OCI-LY1 (cell line): ENCODE measurements around the gene CPOX.

Experiments used
- H2AFZ ChIP-seq: fragments of 200-600 bp; sonication (generic), shearing (Covaris generic); 2 replicates; pipeline ENCODE4 v1.6.0; 2014; ENCODE audit warnings: antibody characterized with exemption, mild to moderate bottlenecking, low read length
- H3F3A ChIP-seq: fragments of 200-600 bp; sonication (generic), shearing (Covaris generic); 2 replicates; pipeline ENCODE4 v1.6.0; 2014; ENCODE audit warnings: mild to moderate bottlenecking, antibody characterized with exemption, low read length, moderate library complexity; ENCODE audit not compliant: insufficient read depth
- H3K27ac ChIP-seq: fragments of 200-600 bp; sonication (generic); 2 replicates; pipeline ENCODE4 v1.5.1; 2014; ENCODE audit warnings: low read length, mixed run types, mild to moderate bottlenecking, low read depth; ENCODE audit not compliant: poor library complexity, severe bottlenecking
- H3K27me3 ChIP-seq: fragments of 200-600 bp; sonication (generic); 2 replicates; pipeline ENCODE4 v1.6.0; 2014; ENCODE audit warnings: antibody characterized with exemption, mild to moderate bottlenecking, low read length, moderate library complexity; ENCODE audit not compliant: insufficient read depth
- H3K36me3 ChIP-seq: fragments of 200-600 bp; sonication (generic); 2 replicates; pipeline ENCODE4 v1.6.1; 2014; ENCODE audit warnings: mild to moderate bottlenecking, antibody characterized with exemption, low read length, moderate library complexity, mixed read lengths; ENCODE audit not compliant: insufficient read depth
- H3K4me1 ChIP-seq: fragments of 200-600 bp; sonication (generic); 2 replicates; pipeline ENCODE4 v1.5.1; 2014; ENCODE audit warnings: mild to moderate bottlenecking, low read length, moderate library complexity; ENCODE audit not compliant: insufficient read depth, severe bottlenecking
- H3K4me2 ChIP-seq: fragments of 200-600 bp; sonication (generic), shearing (Covaris generic); 2 replicates; pipeline ENCODE4 v1.6.1; 2014; ENCODE audit warnings: low read length
- H3K4me3 ChIP-seq: fragments of 200-600 bp; sonication (generic); 2 replicates; pipeline ENCODE4 v1.5.1; 2014; ENCODE audit warnings: low read length, low read depth, mild to moderate bottlenecking, mixed read lengths; ENCODE audit not compliant: poor library complexity, severe bottlenecking
- H3K79me2 ChIP-seq: fragments of 200-600 bp; shearing (Covaris generic); 2 replicates; pipeline ENCODE4 v1.6.1; 2016; ENCODE audit warnings: mixed run types, low read length, mixed read lengths; ENCODE audit not compliant: insufficient read depth
- H3K9ac ChIP-seq: fragments of 200-600 bp; sonication (generic), shearing (Covaris generic); 2 replicates; pipeline ENCODE4 v1.6.1; 2014; ENCODE audit warnings: mild to moderate bottlenecking, low read length, mixed read lengths
- H3K9me2 ChIP-seq: fragments of 200-600 bp; sonication (generic), shearing (Covaris generic); 2 replicates; pipeline ENCODE4 v1.6.1; 2014; ENCODE audit warnings: low read depth, mild to moderate bottlenecking, low read length, mixed read lengths
- H3K9me3 ChIP-seq: fragments of 200-600 bp; shearing (Covaris generic); 2 replicates; pipeline ENCODE4 v1.6.1; 2014; ENCODE audit warnings: low read length, mixed read lengths
- H4K20me1 ChIP-seq: fragments of 200-600 bp; sonication (generic), shearing (Covaris generic); 2 replicates; pipeline ENCODE4 v1.6.0; 2016; ENCODE audit warnings: mild to moderate bottlenecking, low read length; ENCODE audit not compliant: insufficient read depth
- EZH2 ChIP-seq: fragments of 200-600 bp; sonication (generic), shearing (Covaris generic); IDR thresholded peaks from 2 replicates; pipeline ENCODE4 v1.8.0; 2017; ENCODE audit warnings: borderline replicate concordance, mixed run types, mild to moderate bottlenecking, antibody characterized with exemption, low read length, moderate library complexity, mixed read lengths
- TF ChIP-seq, protein P1 (sequence below): fragments of 200-600 bp; sonication (generic), shearing (Covaris generic); IDR thresholded peaks from 2 replicates; pipeline ENCODE4 v1.5.1; 2017; ENCODE audit warnings: mild to moderate bottlenecking, antibody characterized with exemption, low read length, moderate library complexity, mixed read lengths

Gene CPOX

DNA sequence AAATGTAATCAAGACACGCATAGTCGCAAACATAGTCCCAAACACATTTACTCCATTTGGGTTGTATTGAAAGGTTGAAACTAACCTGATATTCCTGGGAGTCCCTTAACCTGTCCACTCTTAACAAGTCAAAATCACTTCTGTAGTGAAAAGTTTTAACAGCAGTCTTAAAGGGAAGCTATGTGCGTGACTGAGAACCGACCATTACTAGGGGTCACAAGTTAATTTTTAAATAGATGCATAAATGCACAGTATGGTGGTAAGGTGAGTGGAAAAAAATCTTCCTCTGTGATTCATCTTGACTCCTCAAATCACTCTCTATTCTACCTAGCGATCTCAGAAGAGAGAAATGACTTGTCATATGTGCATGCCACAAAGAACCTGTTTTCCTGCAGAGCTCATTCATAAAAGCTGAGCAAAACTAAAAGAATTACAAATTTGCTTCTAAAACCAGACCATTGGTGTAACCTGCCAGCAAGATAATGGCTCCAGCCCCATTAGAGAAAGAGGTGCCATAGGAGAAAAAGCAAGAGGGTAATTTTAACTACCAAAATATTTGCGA is 56.9 kb downstream of the CPOX start:
- Histone ChIP-seq H3K27me3 (no peaks in the 10 kb centered on the region), H3K27ac (peak overlapping the region; percentile 72), H3K9ac (peak overlapping the region; percentile 14; the same call in 1 of the 2 replicates), H3F3A (no peaks in the 10 kb centered on the region), H3K36me3 (no peaks in the 10 kb centered on the region), H4K20me1 (no peaks in the 10 kb centered on the region), H3K4me2 (peak overlapping the region; percentile 52), H2AFZ (0 out of 2 replicates have a peak overlapping the region, but pooled peaks have one; percentile 51), H3K79me2 (no peaks in the 10 kb centered on the region), H3K9me2 (no peaks in the 10 kb centered on the region), H3K4me3 (peak overlapping the region; percentile 26), H3K9me3 (no peaks in the 10 kb centered on the region), H3K4me1 (peaks cover 38% of the 10 kb centered on the region)
- TF ChIP-seq, protein P1, sequence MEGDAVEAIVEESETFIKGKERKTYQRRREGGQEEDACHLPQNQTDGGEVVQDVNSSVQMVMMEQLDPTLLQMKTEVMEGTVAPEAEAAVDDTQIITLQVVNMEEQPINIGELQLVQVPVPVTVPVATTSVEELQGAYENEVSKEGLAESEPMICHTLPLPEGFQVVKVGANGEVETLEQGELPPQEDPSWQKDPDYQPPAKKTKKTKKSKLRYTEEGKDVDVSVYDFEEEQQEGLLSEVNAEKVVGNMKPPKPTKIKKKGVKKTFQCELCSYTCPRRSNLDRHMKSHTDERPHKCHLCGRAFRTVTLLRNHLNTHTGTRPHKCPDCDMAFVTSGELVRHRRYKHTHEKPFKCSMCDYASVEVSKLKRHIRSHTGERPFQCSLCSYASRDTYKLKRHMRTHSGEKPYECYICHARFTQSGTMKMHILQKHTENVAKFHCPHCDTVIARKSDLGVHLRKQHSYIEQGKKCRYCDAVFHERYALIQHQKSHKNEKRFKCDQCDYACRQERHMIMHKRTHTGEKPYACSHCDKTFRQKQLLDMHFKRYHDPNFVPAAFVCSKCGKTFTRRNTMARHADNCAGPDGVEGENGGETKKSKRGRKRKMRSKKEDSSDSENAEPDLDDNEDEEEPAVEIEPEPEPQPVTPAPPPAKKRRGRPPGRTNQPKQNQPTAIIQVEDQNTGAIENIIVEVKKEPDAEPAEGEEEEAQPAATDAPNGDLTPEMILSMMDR = no peak
- TF ChIP-seq EZH2 = no peak

DNA sequence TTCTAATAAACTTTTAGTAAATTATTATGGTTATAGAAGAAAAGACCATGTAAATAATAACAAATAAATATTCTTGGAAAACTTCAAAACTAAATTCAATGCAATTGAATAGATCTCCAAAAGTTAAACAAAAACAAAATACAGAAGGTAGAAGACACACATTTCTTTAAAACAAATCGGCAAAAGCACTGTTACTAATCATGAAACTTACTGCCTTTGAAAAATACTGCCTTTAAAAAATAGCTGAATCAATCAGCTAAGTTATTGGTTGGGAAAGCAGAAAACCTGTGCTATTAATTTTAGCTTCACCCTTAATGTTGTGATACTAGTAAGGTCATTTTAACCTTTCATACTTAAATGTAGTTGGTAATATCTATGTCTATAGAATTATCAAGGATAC is 58.7 kb downstream of the CPOX start:
- no peaks in the 10 kb centered on the region for H3F3A ChIP-seq
- H3K4me2 ChIP-seq = no peak overlapping the region
- H3K36me3 ChIP-seq = no peaks in the 10 kb centered on the region
- no peak overlapping the region for H3K4me3 ChIP-seq
- no peaks in the 10 kb centered on the region for H3K27me3 ChIP-seq
- no peak overlapping the region for H2AFZ ChIP-seq
- H3K4me1 ChIP-seq = peaks cover 46% of the 10 kb centered on the region
- H4K20me1 ChIP-seq = no peaks in the 10 kb centered on the region
- H3K27ac ChIP-seq = no peak overlapping the region
- H3K9me3 ChIP-seq = no peaks in the 10 kb centered on the region
- no peak for TF ChIP-seq EZH2
- TF ChIP-seq, protein P1 = no peak
- H3K9ac ChIP-seq = no peak overlapping the region
- H3K9me2 ChIP-seq = no peaks in the 10 kb centered on the region
- H3K79me2 ChIP-seq = no peaks in the 10 kb centered on the region

DNA sequence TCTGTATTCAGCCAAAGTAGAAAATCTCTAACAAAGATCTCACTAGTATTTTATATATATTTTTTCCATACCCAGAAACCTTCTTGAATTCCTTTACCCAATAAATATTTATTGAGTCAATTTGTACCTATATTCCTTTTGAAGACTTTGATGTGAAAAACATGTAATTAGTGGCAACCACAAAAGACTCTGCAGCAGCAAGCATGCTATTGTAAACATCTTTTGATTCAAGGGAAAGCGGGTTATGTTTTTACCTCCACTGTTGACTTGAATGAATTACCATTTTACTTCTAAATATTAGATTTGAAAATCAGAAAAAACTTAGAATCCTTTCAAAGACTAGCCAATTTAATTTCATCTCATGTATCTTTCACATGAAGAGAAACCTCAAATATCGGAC is 59.2 kb downstream of the CPOX start:
- Histone ChIP-seq H3K4me3 (no peak overlapping the region), H3K27ac (no peak overlapping the region), H3K27me3 (no peaks in the 10 kb centered on the region), H3K36me3 (no peaks in the 10 kb centered on the region), H3F3A (no peaks in the 10 kb centered on the region), H4K20me1 (no peaks in the 10 kb centered on the region), H2AFZ (no peak overlapping the region), H3K4me1 (peaks cover 48% of the 10 kb centered on the region), H3K4me2 (no peak overlapping the region), H3K9me3 (no peaks in the 10 kb centered on the region), H3K9ac (no peak overlapping the region), H3K9me2 (no peaks in the 10 kb centered on the region), H3K79me2 (no peaks in the 10 kb centered on the region)
- TF ChIP-seq, protein P1 = no peak
- no peak for TF ChIP-seq EZH2
